Fibroblast of villous mesenchyme (primary cell): ENCODE results near the gene CCR4. TPM values are rescaled to one million over a fixed set of nuclear protein-coding genes. Genes with fewer than 3 reads are reported as not detected.
A peak's percentile ranks its signal among the peaks of the same experiment; 100 is the strongest.

Source experiments
- DNase-seq: peaks from one replicate; pipeline ENCODE4 v3.0.0-alpha.2; 2010; ENCODE audit warnings: low read depth
- H3K4me3 ChIP-seq: 2 replicates; pipeline ENCODE4 v1.5.1; 2011; ENCODE audit warnings: low read depth, mild to moderate bottlenecking, low read length
- total RNA-seq: library from RNA; depleted of rRNA; stranded (reverse); fragments of >200 nt; gene quantifications from 2 replicates; pipeline ENCODE4 v1.2.3, GENCODE V29; 2012
- TF ChIP-seq, protein P1 (sequence below): IDR thresholded peaks from 2 replicates; pipeline ENCODE4 v1.5.1; 2012; ENCODE audit warnings: low read depth, mild to moderate bottlenecking, low read length; ENCODE audit not compliant: insufficient read depth

Gene CCR4
- total RNA-seq, 1 donor, result not detected

DNA sequence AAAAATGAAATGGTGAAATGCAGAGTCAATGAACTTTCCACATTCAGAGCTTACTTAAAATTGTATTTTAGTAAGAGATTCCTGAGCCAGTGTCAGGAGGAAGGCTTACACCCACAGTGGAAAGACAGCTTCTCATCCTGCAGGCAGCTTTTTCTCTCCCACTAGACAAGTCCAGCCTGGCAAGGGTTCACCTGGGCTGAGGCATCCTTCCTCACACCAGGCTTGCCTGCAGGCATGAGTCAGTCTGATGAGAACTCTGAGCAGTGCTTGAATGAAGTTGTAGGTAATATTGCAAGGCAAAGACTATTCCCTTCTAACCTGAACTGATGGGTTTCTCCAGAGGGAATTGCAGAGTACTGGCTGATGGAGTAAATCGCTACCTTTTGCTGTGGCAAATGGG, 3.1 kb downstream of the CCR4 start:
- TF ChIP-seq, protein P1, sequence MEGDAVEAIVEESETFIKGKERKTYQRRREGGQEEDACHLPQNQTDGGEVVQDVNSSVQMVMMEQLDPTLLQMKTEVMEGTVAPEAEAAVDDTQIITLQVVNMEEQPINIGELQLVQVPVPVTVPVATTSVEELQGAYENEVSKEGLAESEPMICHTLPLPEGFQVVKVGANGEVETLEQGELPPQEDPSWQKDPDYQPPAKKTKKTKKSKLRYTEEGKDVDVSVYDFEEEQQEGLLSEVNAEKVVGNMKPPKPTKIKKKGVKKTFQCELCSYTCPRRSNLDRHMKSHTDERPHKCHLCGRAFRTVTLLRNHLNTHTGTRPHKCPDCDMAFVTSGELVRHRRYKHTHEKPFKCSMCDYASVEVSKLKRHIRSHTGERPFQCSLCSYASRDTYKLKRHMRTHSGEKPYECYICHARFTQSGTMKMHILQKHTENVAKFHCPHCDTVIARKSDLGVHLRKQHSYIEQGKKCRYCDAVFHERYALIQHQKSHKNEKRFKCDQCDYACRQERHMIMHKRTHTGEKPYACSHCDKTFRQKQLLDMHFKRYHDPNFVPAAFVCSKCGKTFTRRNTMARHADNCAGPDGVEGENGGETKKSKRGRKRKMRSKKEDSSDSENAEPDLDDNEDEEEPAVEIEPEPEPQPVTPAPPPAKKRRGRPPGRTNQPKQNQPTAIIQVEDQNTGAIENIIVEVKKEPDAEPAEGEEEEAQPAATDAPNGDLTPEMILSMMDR, result no peak

DNA sequence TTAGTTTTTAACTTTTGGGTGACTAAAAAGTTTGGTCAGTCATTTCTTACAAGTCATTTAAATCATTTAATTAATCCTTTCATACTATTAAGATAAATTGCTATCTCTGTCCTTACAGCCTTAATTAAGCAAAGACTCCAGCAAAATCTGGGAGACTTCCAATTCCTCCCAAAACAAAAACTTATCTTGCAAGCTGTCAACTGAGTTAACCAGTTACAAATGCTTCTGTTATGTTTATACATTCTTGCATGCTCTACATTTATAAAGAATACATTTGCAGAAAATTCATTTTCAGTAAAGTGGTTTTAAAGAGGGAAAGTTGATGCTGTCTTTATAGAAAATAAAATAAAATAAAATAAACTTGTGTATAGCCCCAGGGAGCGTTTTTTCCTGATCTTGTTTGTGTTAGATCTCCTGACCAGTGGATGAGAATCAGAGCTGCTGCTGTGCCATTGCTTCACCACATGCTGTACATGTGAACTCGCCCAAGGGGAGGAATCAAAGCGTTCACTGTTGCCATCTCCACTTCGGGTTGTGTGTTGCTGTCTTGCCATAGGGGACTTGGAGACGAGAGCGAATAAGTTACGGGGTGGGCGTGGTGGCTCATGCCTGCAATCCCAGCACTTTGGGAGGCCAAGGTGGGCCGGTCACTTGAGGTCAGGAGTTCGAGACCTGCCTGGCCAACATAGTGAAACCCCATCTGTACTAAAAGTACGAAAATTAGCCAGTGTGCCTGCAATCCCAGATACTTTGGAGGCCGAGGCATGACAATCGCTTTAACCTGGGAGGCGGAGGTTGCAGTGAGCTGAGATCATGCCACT, 5.5 kb downstream of the CCR4 start:
- TF ChIP-seq, protein P1, result no peak
- peak; percentile 72 for DNase-seq
- no peak overlapping the region for H3K4me3 ChIP-seq

More for the DNA sequence above, 3.1 kb downstream of the CCR4 start:
- DNase-seq, result no peak
- H3K4me3 ChIP-seq, result no peak overlapping the region

DNA sequence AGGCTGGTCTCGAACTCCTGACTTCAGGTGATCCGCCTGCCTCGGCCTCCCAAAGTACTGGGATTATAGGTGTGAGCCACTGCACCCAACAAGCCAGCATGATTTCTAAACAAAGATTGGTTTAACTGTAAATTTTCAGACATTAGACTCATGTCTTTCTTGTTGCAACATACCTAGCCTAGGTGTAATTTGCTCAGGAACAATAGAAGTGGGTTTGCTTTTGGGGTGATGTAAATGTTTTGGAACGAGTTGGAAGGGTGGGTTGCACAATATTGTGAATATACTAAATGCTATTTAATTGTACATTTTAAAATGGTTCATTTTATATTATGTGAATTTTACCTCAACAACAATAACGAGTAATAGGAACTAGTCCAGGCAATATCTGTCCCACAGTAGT, 7.1 kb downstream of the CCR4 start:
- no peak overlapping the region for H3K4me3 ChIP-seq
- TF ChIP-seq, protein P1, result no peak
- DNase-seq, result no peak

DNA sequence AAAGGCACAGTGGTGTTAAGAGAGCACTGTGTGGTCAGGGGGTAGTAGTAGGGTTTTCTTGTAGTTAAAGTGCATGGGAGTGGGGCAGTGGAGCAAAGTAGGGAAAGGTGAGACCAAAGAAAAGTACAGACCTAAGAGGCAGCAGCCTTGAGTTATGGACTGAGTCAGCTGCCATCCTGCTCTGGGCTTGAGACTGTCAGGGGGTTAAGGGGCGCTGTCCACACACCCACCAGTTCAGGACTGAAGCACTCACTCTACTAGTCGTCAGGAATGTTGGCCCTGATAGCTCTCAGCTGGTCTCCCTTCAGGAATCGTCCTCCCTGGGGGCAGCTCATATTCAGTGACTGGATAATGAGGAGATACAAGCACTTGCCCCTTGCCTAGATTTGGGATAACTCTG, 7.9 kb downstream of the CCR4 start:
- no peak overlapping the region for H3K4me3 ChIP-seq
- DNase-seq, result no peak
- TF ChIP-seq, protein P1, result no peak

DNA sequence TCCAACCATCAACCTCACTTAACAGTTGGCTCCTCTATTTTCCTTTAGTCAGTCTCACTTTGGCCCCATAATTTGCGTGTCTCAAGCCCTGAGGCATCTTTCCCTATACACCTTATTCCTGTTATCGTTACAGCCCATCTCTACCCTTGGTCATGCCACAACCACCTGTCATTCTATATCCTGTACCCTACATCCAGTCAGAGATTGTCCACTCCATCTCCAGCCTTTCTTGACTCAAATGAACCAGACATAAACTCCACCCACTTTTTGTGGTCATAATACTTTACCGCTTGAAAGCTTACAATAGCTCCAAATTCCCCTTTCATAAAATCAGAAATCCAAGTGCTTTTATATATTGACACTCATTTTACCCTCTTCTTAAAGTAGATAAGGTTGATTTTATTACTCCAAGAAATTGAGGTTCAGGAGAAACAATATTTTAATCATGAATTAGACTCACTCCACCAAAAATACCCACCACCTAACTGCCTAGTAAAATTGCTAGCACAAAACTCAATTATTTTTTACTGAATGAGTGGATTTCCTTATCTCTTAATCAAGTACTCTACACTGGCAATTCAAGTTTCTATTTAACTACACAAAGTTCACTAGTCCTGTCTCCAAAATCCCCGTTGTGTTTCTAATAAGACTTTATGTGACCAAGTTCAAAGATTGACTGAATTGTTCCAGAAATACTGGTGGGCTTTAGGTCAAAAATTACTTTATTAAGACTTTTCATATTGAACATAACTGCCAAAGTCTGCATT, 9.1 kb downstream of the CCR4 start:
- DNase-seq, result no peak
- H3K4me3 ChIP-seq, result no peak overlapping the region
- TF ChIP-seq, protein P1, result no peak

DNA sequence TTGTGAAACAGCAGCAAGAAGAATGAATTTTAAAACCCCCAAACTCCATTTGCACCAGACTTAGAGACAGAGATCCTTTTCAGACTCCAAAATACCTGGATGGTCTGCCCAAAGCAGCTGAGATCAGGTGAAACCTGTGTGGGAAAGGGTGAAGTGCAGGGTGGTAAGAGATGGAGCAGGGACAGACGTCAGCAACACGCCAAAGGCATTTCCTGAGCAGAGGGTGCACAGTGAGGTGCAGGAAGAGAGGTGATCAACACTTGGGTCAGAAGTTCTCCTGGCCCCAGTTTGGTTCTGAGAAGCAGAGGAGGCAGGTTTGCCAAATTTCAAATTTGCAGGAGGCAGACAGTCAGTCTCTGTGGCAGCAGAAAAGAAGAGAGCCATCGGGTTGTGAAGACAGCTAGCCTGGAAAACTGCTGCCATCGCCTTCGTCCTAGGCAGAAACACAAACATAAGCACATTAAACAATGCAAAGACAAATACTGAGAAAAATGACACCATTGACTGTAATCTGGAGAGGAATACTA, 9.8 kb downstream of the CCR4 start:
- TF ChIP-seq, protein P1, result no peak
- no peak for DNase-seq
- H3K4me3 ChIP-seq, result no peak overlapping the region
